ENCODE measurements around the gene BSDC1.
"Not testable (repeated sequence)": the region's sequence is repeated elsewhere in the genome, so short reads cannot be mapped to it uniquely, and the experiment has no call there.

The BSDC1 gene

DNA sequence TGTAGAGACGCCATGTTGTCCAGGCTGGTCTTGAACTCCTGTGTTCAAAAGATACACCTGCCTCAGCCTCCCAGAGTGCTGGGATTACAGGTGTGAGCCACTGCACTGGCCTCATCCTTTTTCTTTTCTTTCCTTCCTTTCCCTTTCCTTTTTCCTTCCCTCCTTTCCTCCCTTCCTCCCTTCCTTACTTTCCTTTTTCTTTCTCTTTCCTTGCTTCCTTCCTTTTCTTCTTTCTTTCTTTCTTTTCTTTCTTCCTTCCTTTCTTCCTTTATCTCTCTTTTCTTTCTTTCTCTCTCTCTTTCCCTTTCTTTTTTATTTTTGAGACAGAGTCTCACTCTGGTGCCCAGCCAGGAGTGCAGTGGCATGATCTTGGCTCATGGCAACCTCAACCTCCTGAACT is 37.8 kb downstream of the BSDC1 start:
- DNase-seq, result no peak

DNA sequence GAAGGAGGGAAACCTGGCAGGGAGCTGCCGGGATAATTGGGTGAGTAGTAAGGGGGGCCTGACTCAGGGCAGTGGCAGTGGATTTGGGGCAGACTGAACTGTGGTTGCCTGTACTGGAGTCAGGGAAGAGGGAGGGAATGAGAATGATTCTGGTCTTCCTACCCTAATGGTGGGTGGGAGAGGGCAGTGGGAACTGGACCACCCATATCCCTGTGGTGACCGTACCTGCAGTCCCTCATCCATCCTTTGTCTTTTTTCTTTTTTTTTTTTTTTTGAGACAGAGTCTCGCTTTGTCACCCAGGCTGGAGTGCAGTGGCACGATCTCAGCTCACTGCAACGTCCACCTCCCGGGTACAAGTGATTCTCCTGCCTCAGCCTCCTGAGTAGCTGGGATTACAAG is 38.5 kb downstream of the BSDC1 start:
- DNase-seq, result not testable (repeated sequence)

DNA sequence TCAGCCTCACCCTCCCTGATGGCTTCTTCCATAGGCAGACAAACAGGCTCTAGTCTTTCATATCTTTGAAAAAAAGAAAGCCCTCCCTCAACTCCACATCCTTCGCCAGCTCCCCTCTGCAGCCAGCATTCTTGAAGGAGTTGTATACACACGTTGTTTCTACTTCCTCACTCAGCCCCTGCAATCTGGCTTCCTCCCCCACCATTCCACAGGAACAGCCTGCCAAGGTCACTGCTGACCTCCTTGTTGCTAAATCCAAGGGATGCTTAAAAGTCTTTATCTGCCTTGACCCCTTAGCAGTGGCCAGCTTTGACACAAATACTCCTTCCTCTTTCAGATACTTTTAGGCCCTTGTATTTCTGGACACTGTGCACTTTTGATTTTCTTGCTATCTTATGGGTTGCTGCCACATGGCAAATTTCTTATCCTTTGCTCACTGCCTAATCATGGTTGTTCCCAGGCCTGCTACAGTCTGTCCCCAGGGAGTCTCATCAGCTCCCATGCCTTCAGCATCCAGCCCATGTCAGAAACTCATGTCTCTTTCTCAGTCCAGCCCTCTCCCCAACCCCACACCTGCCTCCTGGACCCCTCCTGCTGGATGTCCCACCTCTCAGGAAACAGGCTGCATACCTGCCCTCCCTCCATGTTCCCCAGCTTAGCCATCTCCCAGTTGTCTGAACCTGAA is 40.2 kb downstream of the BSDC1 start:
- DNase-seq, result no peak

DNA sequence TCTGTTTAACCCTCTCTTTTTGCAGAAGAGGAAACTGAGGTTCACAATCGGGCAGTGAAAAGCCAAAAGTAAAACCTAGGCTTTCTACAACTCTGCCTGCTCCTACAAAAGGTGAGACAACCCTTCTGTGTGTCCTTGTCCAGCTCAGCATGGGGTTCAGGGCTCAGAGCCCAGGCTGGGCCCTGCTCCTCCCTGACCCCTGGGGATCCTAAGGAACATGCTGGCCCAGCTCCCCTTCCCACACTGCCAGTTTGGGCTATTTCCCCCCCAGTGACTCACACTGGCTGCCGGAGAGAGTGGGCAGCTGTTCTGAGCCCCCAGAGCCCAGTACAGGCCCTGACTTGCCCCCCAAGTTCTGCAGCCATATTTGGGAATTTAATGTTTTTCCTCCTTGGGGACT is 40.8 kb downstream of the BSDC1 start:
- no peak for DNase-seq

DNA sequence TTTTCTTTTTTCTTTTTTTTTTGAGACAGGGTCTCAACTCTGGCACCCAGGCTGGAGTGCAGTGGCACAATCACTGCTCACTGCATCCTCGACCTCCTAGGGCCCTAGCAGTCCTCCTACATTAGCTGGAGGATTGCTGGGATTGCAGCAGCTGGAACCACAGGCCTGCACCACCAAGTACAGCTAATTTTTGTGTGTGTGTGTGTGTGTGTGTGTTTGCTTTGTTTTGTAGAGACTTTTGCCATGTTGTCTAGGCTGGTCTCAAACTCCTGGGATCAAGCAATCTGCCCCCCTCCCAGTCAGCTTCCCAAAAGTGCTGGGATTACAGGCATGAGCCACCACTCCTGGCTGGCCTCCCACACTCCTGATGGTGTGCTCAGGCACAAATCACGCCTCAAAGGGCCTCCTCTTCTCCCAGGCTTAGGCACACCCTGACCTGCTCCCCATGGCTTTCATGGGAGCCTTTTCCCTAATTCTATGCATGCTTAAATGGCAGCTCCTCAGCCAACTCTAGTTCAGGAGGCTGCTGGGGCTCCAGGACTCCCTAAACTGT is 41.3 kb downstream of the BSDC1 start:
- DNase-seq, result no peak

DNA sequence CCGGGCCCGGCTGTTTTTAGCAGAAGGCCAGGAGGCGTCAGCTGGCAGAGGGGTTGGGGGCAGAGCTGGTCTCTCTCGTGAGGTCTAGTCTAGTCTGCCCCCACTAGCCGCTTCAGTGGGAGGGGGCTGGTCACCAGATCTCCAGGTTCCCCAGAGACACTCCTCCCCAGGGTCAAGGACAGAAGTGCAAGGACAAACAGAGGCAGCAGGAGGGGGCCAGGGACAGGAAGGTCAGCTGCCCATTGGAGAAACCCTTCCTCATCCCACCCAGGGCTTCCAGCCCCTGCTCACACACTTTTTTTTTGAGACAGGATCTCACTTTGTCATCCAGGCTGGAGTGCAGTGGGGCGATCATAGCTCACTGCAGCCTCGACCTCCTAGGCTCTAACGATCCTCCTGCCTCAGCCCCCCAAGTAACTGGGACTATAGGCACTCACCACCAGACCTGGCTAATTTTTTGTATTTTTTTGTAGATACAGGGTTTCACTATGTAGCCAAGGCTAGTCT is 41.9 kb downstream of the BSDC1 start:
- no peak for DNase-seq

DNA sequence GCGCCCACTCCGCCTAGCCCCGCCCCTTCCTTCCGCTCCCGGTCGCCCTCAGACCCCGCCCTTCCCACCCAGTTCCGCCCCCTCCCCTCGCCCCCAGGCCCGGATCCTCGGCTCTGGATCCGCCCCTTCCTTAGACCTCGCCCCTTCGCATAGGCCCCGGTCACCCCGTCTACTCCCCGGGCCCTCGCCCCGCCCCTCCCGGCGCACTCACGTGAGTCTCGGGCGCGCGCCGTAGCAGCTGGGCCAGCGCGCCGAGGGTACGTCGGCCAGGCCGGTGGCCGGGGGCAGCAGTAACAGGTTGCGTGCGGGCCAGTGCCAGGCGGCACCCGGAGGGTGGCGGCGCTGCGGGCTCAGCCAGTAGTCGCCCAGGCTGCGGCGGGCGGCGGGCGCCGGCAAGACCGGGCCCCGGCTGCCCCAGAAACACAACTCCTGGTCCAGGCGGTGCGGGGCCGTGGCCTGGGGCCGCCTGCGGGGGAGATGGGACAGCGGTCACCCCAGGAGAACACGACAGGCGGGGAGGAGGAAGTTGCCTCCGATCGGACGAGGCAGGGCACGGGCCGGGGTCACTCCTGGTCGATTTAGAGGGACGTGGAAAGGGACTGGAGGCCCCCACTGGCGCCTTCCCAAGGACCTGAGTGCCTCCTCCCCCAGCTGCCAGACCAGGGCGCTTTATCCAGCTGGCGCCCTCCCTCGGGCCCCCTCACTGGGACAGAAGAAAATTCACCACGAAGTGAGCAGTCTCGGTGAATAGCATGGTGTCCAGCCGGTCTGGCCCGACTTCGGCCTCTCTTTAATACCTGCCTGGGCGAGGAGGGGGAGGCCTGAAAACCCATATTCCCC is 42.6 kb downstream of the BSDC1 start:
- peak; percentile 73 for DNase-seq

DNA sequence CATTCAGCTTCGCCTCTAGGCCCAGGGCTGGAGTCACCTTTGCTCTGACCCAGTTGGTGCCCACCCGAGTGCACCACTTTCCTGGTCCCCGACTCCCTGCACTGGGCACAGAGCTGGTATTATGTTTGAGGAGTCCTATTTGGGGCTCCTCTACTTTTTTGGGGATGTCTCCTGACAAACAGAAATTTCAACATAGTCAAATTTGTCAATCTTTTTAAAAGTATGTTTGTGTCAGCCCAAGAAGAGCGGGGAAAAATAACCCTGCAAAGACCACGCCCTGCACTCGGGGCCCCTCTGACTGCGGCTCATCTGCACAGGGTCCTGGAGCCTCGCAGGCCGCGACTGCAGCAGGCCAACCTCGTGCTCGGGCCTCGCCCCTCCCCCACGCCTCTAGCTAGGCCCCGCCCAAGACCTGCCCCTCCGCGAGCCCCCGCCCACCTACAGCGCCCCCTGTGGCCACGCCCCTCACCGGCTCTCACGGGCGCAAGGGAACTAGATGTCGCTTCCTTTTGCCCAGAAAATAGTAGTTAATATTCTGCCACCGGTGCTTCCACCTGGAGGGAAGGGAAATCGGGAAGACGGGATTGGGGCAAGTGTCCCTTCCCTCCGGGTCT is 43.3 kb downstream of the BSDC1 start:
- no peak for DNase-seq

DNA sequence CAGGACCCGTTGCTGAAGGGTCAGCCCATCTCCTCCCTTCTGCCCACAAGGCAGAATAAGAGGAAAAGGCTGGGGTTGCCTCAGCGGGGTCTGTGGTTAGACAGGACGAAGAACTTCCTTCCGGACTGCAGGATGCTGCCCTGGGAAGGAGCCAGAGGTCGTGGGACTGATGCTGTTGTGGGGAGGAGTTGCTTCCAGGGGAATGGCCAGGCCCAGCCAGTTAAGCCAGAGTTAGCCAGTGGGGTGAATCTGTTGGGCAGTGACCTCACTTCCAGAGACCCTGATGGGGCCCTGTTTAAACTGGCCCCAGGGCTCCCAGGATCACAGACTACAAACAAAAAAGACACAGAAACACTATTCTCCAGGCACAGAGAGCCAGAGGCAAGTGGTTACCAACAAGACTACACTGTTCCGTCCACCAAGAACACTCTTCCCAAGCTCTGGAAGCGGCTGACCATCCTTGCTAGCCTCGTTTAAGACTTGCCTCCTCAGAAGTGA is 45.0 kb downstream of the BSDC1 start:
- no peak for DNase-seq

DNA sequence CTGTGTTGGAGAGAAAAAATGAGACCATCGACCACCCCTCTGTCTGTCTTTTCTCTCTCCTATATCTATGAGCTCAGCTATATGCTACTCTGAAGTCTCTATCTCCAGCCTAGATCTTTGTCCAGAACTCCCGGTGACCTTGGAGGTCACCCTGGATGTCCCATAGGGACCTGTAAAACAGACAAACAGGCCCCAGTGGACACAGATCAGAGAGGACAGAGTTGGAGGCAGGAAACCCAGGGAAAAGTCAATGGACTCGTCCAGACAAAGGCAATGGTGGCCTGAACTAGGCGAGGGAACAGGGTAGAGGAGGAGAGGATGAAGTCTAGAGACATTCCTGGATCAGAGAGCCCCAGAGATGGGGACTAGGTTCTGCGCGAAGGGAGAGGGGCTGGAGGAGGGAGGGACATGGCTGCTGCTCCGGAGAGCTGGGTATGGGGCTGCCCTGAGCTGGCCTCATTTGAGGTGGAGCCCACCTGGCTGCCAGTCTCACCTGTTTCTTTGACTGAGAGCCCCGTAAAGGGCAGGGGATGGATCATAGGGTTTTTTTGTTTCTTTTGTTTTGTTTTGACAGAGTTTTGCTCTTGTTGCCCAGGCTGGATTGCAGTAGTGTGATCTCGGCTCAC is 47.6 kb downstream of the BSDC1 start:
- DNase-seq, result no peak

DNA sequence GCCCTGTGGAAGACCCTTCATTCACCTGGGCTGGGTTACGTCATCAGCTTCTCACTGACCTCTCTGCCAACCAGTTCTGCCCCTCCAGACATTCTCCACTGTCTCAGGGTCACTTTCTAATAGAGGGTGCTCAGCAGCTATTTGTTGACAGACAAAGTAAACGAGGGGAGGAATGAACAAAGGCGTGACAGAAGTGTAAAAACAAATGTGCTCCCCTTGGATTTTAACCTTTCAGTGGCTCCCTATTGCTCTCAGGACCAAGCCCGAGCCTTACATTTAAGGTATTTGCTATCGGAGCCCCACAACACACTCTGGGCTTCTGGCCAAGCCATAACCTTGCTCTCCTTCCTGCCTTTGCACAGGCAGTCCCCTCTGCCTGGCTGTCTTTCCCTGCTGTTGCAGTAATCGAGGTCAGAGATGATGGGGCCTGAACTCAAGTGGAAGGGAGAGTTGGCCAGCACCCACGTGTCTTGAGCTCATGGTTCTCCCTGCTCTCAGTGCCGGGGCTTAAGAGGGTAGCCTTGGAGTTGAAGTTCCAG is 48.9 kb downstream of the BSDC1 start:
- DNase-seq, result no peak

DNA sequence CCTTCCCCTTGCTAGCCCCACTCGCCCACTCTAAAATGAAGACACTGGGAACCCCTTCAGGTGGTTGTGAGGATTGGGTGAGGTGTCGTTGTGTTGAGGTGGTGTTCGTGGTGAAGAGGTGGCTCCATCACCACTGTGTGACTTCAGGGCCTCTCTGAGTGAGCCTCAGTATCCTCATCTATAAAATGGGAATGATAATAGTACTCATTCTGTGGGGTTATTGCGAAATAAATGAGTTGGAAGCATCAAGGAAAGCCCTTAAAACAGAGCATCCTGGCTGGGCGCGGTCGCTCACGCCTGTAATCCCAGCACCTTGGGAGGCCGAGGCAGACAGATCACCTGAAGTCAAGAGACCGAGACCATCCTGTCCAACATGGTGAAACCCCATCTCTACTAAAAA is 51.5 kb downstream of the BSDC1 start:
- DNase-seq, result no peak

DNA sequence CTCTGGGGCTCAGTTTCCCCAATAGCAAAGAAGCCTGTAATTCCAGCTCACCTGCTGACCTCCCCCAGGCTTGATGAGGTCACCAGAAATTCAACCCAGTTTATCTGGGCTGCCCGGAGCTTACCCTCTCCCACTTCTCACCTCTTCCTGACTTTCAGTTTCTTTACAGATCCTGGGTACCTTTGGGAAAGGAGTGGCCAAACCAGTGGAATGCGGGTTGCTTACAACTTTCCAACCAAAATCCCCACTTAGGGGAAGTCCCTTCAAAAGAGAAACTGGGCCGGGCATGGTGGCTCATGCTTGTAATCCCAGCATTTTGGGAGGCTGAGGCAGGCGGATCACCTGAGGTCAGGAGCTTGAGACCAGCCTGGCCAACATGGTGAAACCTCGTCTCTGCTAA is 52.3 kb downstream of the BSDC1 start:
- no peak for DNase-seq

DNA sequence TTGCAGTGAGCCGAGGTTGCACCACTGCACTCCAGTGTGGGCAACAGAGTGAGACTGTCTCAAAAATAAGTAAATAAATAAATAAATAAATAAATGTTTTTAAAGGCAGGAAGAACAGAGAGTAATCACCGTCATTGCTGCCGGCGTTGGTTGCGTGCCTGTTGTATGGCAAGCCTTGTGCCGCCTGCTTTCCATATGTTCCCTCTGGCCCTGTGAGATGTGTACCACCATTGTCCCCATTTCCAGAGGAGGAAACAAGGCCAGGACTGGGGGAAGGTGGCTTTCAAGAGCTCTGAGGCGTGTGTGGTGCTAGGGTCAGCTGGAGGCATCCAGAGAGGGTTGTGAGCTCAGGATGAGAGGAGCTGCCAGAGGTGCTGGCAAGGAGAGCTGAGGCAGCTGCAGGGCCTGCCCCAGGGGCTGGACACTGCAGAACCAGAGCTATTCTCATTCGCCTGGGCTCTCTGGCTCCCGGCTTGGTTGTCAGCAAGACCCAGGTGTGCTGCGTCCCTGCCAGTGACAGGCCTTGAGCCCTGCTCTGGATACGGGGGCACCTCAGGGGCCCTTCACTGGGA is 53.0 kb downstream of the BSDC1 start:
- no peak for DNase-seq

DNA sequence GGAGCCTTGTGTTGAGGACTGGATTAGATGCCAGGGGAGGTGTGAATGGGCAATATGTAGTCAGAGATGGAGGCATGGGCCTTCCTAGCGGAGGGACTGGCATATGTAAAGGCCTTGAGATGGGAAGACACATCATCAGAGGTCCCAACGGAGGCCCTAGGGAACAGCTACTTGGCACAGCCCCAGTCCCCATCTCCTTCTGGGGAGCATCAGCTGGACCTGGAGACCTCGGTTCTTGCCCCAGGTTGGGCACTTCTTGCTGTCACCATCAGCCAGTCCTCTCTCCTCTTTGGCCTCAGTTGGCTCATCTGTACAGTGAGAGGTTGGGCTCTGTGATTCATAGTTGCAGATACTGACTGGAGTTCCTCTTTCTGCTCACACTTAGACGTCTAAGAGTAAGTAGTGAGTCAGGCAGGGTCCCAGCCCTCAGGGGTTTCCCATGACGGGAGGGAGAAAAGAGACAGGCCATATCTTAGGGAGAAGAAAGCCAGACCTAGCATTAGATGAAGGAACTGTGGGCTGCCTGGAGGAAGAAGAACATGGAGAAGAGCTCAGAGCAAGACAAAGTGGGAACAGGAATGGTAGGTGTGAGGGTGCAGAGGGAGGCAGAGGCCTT is 54.8 kb downstream of the BSDC1 start:
- DNase-seq, result no peak

DNA sequence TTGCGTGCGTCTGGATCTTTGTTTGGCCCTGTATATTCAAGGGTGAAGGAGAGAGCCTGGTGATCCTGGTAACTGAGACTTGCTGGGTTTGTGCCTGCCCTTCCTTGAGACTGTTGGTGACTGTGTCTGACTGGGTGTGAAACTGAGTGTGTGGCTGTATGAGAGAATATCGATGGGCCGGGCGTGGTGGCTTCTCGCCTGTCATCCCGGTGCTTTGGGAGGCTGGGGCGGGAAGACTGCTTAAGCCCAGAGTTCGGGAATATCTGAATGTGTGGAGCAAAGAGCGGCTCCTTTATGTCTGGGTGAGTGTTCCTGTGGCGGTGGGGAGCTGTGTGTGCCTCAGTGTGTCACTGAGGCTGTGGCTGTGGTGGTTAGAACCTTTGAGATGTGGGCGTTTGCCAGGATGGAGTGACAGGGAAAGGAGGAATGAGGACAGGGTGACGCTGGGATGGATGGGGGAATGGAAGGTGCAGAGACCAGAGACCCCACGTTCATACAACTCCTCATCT is 55.5 kb downstream of the BSDC1 start:
- no peak for DNase-seq

DNA sequence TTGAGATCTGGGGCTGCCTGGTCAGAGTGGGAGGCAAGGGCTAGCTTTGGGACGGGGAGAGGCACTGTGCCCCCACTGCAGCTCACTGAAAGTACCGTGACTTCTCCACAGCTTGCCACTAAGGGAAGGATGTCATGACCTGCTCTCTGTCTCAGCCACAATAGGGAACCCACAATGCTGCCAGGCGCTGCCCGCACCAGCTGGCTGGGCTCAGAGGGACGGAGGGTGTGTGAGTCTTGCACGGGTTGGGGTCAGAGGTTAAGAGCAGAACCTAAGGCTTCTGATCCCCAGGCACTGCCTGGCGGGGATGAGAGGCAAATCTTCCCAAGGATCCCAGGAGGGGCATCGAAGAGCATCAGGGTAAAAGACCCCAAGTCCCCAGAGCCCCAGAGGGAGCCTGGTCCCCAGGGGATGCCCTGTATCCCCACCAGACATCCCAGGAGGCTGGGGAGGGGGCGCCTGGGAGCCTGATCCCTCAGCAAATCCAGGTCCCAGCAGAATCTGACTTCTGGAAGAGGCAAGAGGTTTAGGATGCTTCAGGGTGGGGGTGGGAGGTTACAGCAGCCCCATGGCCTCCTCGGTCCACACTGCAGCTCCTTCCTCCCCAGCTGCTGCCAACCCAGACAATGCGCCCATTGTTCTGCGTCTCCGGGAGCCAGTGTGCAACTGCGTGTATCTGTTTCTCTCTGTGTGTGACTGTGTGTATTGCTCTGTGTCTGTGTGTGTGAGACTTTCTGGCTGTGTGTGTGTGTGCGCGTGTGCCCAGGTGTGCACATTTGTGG is 56.2 kb downstream of the BSDC1 start:
- DNase-seq, result no peak

DNA sequence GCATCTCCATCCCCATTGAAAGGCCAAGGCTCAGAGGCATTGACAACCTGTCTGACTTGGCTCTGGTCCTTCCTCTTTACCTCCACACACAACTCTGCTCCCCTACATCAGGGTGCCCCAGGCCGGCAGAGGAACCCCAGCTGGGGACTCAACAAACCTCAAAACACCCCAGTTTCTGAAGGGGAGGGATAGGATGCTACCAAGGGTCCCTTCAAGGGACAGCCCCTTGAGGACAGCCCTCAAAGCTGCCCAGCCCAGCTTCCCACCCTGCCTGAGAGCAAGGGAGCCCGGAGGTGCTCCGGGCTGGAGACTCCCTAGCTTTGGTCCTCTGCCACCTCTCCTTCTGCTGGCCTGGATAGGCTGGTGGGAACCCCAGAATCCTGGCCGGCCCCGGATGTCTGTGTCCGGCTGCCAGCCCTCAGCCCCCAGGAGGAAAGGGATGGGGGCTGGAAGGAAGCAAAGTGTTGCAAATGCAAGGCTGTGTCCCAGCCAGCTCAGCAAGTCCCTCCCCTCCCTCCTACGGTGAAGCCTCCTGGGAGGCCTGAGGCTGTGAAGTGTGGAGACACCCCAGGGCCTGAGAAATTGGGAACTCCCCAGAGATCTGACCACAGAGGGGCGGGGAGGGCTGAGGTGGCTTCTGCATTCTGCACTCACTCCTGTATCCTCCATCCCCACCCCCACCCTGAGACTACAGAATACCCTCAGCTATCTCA is 57.1 kb downstream of the BSDC1 start:
- no peak for DNase-seq

DNA sequence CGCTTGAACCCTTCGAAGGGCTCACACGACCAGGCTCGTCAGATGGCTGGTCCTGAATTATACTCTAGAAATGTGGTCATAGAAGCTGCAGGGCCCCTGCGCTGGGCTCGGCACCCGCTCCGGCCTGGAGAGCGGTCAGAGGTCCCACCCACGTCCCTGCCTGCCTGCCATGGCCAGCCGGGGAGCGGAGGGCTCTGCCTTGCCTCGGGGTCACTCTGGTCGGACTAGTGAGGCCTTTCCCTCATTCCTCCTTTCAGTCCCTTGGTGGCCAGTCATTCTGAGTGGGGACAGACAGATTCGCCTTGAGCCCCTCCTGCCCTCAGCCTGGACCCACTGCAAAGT is 57.7 kb downstream of the BSDC1 start:
- DNase-seq, result no peak
